ENCODE data around the gene LRRC10.

The LRRC10 gene

GRCh38 chr12:69563166-69563762, 47.4 kb downstream of the LRRC10 start:
- DNase-seq = no peak

All from stimulated activated naive CD4-positive, alpha-beta T cell treated with Interleukin-2 at 50 U/mL for 16 hours (primary cell).